GM12878 (cell line): ENCODE data around the gene NFATC3. TPM values are rescaled to one million over a fixed set of nuclear protein-coding genes. Genes with fewer than 3 reads are reported as not detected.

Experiments
- ATAC-seq: fragments of 200-7000 bp; cut with Tn5 transposase; 3 replicates; pipeline ENCODE4 v1.9.1; 2020; ENCODE audit warnings: mild to moderate bottlenecking, moderate library complexity
- BruUV-seq: library from RNA; stranded (reverse); fragments of 400-500 nt; replicated peaks from 2 replicates; lab custom pipeline; 2021; lab: Mats Ljungman, UMichigan
- CTCF ChIA-PET: fragments of 300-600 bp; sonication (Branson Sonifier 250); formaldehyde crosslinking; extraction: SDS; loops from one replicate; lab custom pipeline; 2021; ENCODE audit warnings: inconsistent platforms; lab: Yijun Ruan, JAX
- POLR2A ChIA-PET: fragments of 350-600 bp; formaldehyde crosslinking; extraction: SDS; loops from one replicate; lab custom pipeline; 2021; ENCODE audit warnings: inconsistent platforms; lab: Charles Lee
- RAD21 ChIA-PET: fragments of 300-600 bp; sonication (Branson Sonifier 250); formaldehyde crosslinking; loops from one replicate; lab custom pipeline; 2023; ENCODE audit warnings: antibody characterized with exemption; ENCODE audit not compliant: unreplicated experiment; lab: Charles Lee
- SMC1A ChIA-PET: fragments of 300-600 bp; sonication (Branson Sonifier 250); formaldehyde crosslinking; loops from one replicate; lab custom pipeline; 2023; ENCODE audit not compliant: unreplicated experiment, uncharacterized antibody; lab: Charles Lee
- DNase-seq: peaks from one replicate; pipeline ENCODE4 v3.0.0-alpha.2; 2011; ENCODE audit warnings: low read depth, low spot score
- FAIRE-seq: peaks from 3 replicates; lab custom pipeline; 2011; peaks lifted over from hg19 to GRCh38; lab: Jason Lieb, UNC
- H2AFZ ChIP-seq: 2 replicates; pipeline ENCODE4 v1.6.0; 2011; ENCODE audit warnings: low read depth, low read length, control low read depth; ENCODE audit not compliant: control insufficient read depth
- H3K27ac ChIP-seq: 2 replicates; pipeline ENCODE4 v1.5.1; 2011; ENCODE audit warnings: control low read depth; ENCODE audit not compliant: control insufficient read depth, insufficient read depth
- H3K27me3 ChIP-seq, 2 experiments: replicated peaks in 1 of 2; 2 replicates each; pipeline versions ENCODE4 v1.6.0 to v1.6.1; 2011; ENCODE audit warnings: low read length in 1 of 2; ENCODE audit not compliant: control insufficient read depth in 2 of 2, insufficient read depth in 2 of 2
- H3K36me3 ChIP-seq, 2 experiments: 2 replicates each; pipeline ENCODE4 v1.5.1; 2011; ENCODE audit warnings: low read length in 1 of 2; ENCODE audit not compliant: control insufficient read depth in 2 of 2, insufficient read depth in 2 of 2
- H3K4me1 ChIP-seq: 2 replicates; pipeline ENCODE4 v1.6.1; 2011; ENCODE audit warnings: mild to moderate bottlenecking, low read length, moderate library complexity, mixed read lengths; ENCODE audit not compliant: control insufficient read depth, insufficient read depth
- H3K4me2 ChIP-seq: 2 replicates; pipeline ENCODE4 v1.6.0; 2011; ENCODE audit warnings: control low read depth; ENCODE audit not compliant: control insufficient read depth, insufficient read depth
- H3K4me3 ChIP-seq: fragments of 200-600 bp; sonication (generic); 2 replicates; pipeline ENCODE4 v1.5.1; 2016
- H3K79me2 ChIP-seq: 2 replicates; pipeline ENCODE4 v1.6.0; 2011; ENCODE audit warnings: low read length; ENCODE audit not compliant: control insufficient read depth, insufficient read depth
- H3K9ac ChIP-seq: 2 replicates; pipeline ENCODE4 v1.8.0; 2011; ENCODE audit warnings: low read length, control low read depth, mixed read lengths; ENCODE audit not compliant: control insufficient read depth, insufficient read depth
- H3K9me3 ChIP-seq: replicated peaks from 3 replicates; pipeline ENCODE4 v1.5.1; 2011; ENCODE audit warnings: mild to moderate bottlenecking, low read length; ENCODE audit not compliant: control insufficient read depth, insufficient read depth
- H4K20me1 ChIP-seq: 2 replicates; pipeline ENCODE4 v1.6.0; 2011; ENCODE audit not compliant: control insufficient read depth, insufficient read depth
- BMI1 ChIP-seq: fragments of 450-650 bp; IDR thresholded peaks from 2 replicates; pipeline ENCODE4 v1.6.1; 2016; ENCODE audit warnings: mild to moderate bottlenecking, moderate library complexity, borderline replicate concordance
- CHD2 ChIP-seq: IDR thresholded peaks from 2 replicates; pipeline ENCODE4 v1.6.1; 2011; ENCODE audit warnings: low read depth, low read length, improper control_type of control experiment, borderline replicate concordance
- CREM ChIP-seq: IDR thresholded peaks from 2 replicates; pipeline ENCODE4 v1.6.1; 2014; ENCODE audit warnings: antibody characterized with exemption, low read depth
- EED ChIP-seq: sonication (generic); IDR thresholded peaks from 2 replicates; pipeline ENCODE4 v1.6.1; 2016; ENCODE audit warnings: antibody characterized with exemption, low read depth
- EP300 ChIP-seq, 2 experiments: fragments of 150-350 bp in 1 of 2; IDR thresholded peaks; 2 replicates each; pipeline ENCODE4 v1.6.1; 2011 to 2012; ENCODE audit warnings: low read depth in 2 of 2, low read length in 2 of 2, borderline replicate concordance in 1 of 2, improper control_type of control experiment in 1 of 2, inconsistent platforms in 1 of 2; ENCODE audit not compliant: control insufficient read depth in 1 of 2
- IRF5 ChIP-seq: fragments of 450-650 bp; IDR thresholded peaks from 2 replicates; pipeline ENCODE4 v1.6.1; 2017; ENCODE audit warnings: borderline replicate concordance
- PAX5 ChIP-seq: IDR thresholded peaks from 2 replicates; pipeline ENCODE4 v1.6.1; 2011; ENCODE audit warnings: low read depth, low read length, borderline replicate concordance
- POU2F2 ChIP-seq: IDR thresholded peaks from 3 replicates; pipeline ENCODE4 v1.6.1; 2011; ENCODE audit warnings: low read depth, mild to moderate bottlenecking, low read length, borderline replicate concordance
- RCOR1 ChIP-seq: conservative IDR thresholded peaks from 2 replicates; pipeline ENCODE4 v1.6.1; 2012; ENCODE audit warnings: low read depth, low read length, improper control_type of control experiment
- SP1 ChIP-seq: IDR thresholded peaks from one replicate; pipeline ENCODE4 v1.6.1; 2011; ENCODE audit warnings: low read depth, low read length
- SUPT20H ChIP-seq: IDR thresholded peaks from 2 replicates; pipeline ENCODE4 v1.6.1; 2011; ENCODE audit warnings: low read depth, mild to moderate bottlenecking, low read length, moderate library complexity, borderline replicate concordance; ENCODE audit not compliant: control insufficient read depth
- TCF3 ChIP-seq: IDR thresholded peaks from 2 replicates; pipeline ENCODE4 v1.6.1; 2012; ENCODE audit warnings: low read depth, mild to moderate bottlenecking, low read length, borderline replicate concordance; ENCODE audit not compliant: insufficient read depth
- YBX1 ChIP-seq: fragments of 450-650 bp; IDR thresholded peaks from 2 replicates; pipeline ENCODE4 v1.6.1; 2016; ENCODE audit warnings: antibody characterized with exemption
- ZNF207 ChIP-seq: fragments of 450-650 bp; IDR thresholded peaks from 2 replicates; pipeline ENCODE4 v1.6.1; 2014; ENCODE audit warnings: antibody characterized with exemption, mild to moderate bottlenecking, borderline replicate concordance
- ZNF592 ChIP-seq: fragments of 450-650 bp; IDR thresholded peaks from 2 replicates; pipeline ENCODE4 v1.6.1; 2017; ENCODE audit warnings: mild to moderate bottlenecking, moderate library complexity
- ZNF687 ChIP-seq: fragments of 450-650 bp; IDR thresholded peaks from 2 replicates; pipeline ENCODE4 v1.6.1; 2017; ENCODE audit warnings: mild to moderate bottlenecking, moderate library complexity
- WGBS: methylation state at CpG from one replicate; pipeline ENCODE4 v1.1.6; 2016; ENCODE audit warnings: low lambda C conversion rate; ENCODE audit not compliant: insufficient replicate concordance, insufficient coverage; ENCODE audit errors: missing lambda C conversion rate; 5-methylcytosine and 5-hydroxymethylcytosine counted together
- in situ Hi-C: fragments of 300-500 bp; cut with MboI; formaldehyde crosslinking; loops from 9 replicates; pipeline ENCODE4 v1.14.3; 2018; ENCODE audit warnings: mixed read lengths
- intact Hi-C: fragments of 100-400 bp; cut with micrococcal nuclease; formaldehyde crosslinking; loops from one replicate; pipeline ENCODE4 v1.14.2; 2022; ENCODE audit not compliant: unreplicated experiment
- polyA plus RNA-seq, 11 experiments: library from polyadenylated mRNA; depleted of rRNA in 4 of 11; unstranded in 6 of 11; stranded (reverse) in 5 of 11; fragments of >200 nt; fragmentation: Nextera tagmentation in 4 of 11; fragmentation: Illumina TruSeq in 1 of 11; extraction: Ambion mirVana in 4 of 11; extraction: Trizol in 1 of 11; gene quantifications; 1 replicate in 1 of 11; 2 replicates in 10 of 11; pipeline versions ENCODE4 v1.2.1 to v1.2.3, GENCODE V29; 2011 to 2016; ENCODE audit warnings: inconsistent platforms in 2 of 11, missing spikeins in 2 of 11, low read depth in 1 of 11
- total RNA-seq, 4 experiments: library from RNA; depleted of rRNA in 3 of 4; stranded (reverse); fragments of >200 nt in 3 of 4; fragmentation: Illumina TruSeq in 1 of 4; extraction: Trizol in 1 of 4; gene quantifications; 2 replicates each; pipeline versions ENCODE4 v1.2.1 to v1.2.3, GENCODE V29; 2013 to 2021

Gene NFATC3
- total and polyA plus RNA-seq, 10 of the 15 experiments (the other 5 are each of a cell fraction or from before 2014, with no cell fraction given) = 4.2 to 37.6 (median 24.9) TPM

GRCh38 chr16:68223072-68223471, 137.9 kb downstream of the NFATC3 start:
- H3K27me3 ChIP-seq = no peaks in the 10 kb centered on the region
- no peak overlapping the region for H2AFZ ChIP-seq
- H3K4me3 ChIP-seq = no peak overlapping the region
- no peak overlapping the region for H3K4me2 ChIP-seq
- no peak overlapping the region for H3K9ac ChIP-seq
- no peaks in the 10 kb centered on the region for H4K20me1 ChIP-seq
- no peaks in the 10 kb centered on the region for H3K9me3 ChIP-seq
- peaks cover 10% of the 10 kb centered on the region for H3K4me1 ChIP-seq
- ChIA-PET CTCF (no interaction called here), POLR2A (interaction anchor here (0.7 kb wide), 2 partner anchors 92 to 137 kb away, joined by 4 to 6 read pairs; no protein-coding TSS in a partner anchor), RAD21 (no interaction called here), SMC1A (no interaction called here)
- in situ Hi-C loops (no loop called here), intact Hi-C loops (no loop called here)
- H3K36me3 ChIP-seq = peaks cover 3 to 10% of the 10 kb centered on the region in 2 experiments
- no TSS peak for BruUV-seq
- ATAC-seq (no peak), FAIRE-seq (no peak), DNase-seq (no peak)
- no peak overlapping the region for H3K27ac ChIP-seq
- no peaks in the 10 kb centered on the region for H3K79me2 ChIP-seq
- WGBS = 91% methylated on average over 1 of the region's 1 CpG
- no peak for TF ChIP-seq PAX5
- TF ChIP-seq ZNF592 = no peak
- no peak for TF ChIP-seq ZNF207
- no peak for TF ChIP-seq RCOR1
- TF ChIP-seq EED = no peak
- no peak for TF ChIP-seq EP300 (IDR thresholded peaks at IDR 0.05; ENCODE audit: borderline replicate concordance in 1 of 2, control insufficient read depth in 1 of 2, low read depth in 2 of 2, low read length in 2 of 2)
- TF ChIP-seq POU2F2 = no peak
- no peak for TF ChIP-seq SP1
- no peak for TF ChIP-seq SUPT20H
- TF ChIP-seq YBX1 = no peak
- no peak for TF ChIP-seq BMI1
- no peak for TF ChIP-seq CHD2
- no peak for TF ChIP-seq TCF3
- TF ChIP-seq CREM = no peak
- TF ChIP-seq IRF5 = no peak
- no peak for TF ChIP-seq ZNF687
